ENCODE measurements around the gene TMEM126B.

DNA sequence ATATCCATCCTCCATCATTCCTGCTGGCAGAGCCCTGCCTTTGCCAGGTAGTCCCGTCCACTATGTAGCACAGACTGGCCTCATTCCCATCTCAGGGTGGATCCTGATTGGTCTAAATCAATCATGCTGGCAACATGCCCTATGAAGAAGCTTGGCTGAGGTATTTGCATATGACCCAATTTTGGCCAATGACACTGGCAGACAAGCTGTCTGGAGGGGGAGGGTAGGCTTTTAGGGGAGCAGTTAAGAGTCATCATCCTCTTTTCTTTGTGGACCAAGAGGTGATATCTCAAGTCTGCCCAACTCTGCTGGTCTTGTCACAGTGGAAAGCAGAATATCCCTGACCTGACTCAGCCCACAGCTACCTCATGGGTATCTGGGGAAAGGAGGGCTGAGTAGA, 52.5 kb downstream of the TMEM126B start:
- TF ChIP-seq, protein P1, sequence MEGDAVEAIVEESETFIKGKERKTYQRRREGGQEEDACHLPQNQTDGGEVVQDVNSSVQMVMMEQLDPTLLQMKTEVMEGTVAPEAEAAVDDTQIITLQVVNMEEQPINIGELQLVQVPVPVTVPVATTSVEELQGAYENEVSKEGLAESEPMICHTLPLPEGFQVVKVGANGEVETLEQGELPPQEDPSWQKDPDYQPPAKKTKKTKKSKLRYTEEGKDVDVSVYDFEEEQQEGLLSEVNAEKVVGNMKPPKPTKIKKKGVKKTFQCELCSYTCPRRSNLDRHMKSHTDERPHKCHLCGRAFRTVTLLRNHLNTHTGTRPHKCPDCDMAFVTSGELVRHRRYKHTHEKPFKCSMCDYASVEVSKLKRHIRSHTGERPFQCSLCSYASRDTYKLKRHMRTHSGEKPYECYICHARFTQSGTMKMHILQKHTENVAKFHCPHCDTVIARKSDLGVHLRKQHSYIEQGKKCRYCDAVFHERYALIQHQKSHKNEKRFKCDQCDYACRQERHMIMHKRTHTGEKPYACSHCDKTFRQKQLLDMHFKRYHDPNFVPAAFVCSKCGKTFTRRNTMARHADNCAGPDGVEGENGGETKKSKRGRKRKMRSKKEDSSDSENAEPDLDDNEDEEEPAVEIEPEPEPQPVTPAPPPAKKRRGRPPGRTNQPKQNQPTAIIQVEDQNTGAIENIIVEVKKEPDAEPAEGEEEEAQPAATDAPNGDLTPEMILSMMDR (IDR thresholded peaks at IDR 0.05) = no peak
- no peak for TF ChIP-seq EZH2 (IDR thresholded peaks at IDR 0.05; ENCODE audit: borderline replicate concordance, insufficient read depth, low read depth, low read length, poor library complexity, severe bottlenecking)

All from B cell (primary cell).